Thoracic aorta (tissue), 2 donors: ENCODE results near the gene HS6ST3. TPM values are rescaled to one million over a fixed set of nuclear protein-coding genes. Genes with fewer than 3 reads are reported as not detected.
"Not testable (repeated sequence)": the region's sequence is repeated elsewhere in the genome, so short reads cannot be mapped to it uniquely, and the experiment has no call there.

Experiments used
- ATAC-seq: fragments of 150-250 bp; one replicate; pipeline ENCODE4 v1.8.0; 2017; ENCODE audit warnings: low read depth; ENCODE audit not compliant: insufficient number of reproducible peaks, low FRiP score
- DNase-seq: peaks from one replicate; pipeline ENCODE4 v3.0.0-alpha.2; 2020; ENCODE audit warnings: low spot score
- H3K27ac ChIP-seq, 2 donors: fragments of 200-600 bp; sonication (generic); 1 replicate in 1 of 2; 2 replicates in 1 of 2; pipeline ENCODE4 v1.5.1; 2016; ENCODE audit warnings: mild to moderate bottlenecking in 2 of 2, moderate library complexity in 2 of 2
- H3K27me3 ChIP-seq: fragments of 200-600 bp; sonication (generic); replicated peaks from 2 replicates; pipeline ENCODE4 v1.6.0; 2016; ENCODE audit warnings: mild to moderate bottlenecking; ENCODE audit not compliant: insufficient read depth
- H3K36me3 ChIP-seq: fragments of 200-600 bp; sonication (generic); one replicate; pipeline ENCODE4 v1.5.1; 2016
- H3K4me1 ChIP-seq, 2 donors: fragments of 200-600 bp; sonication (generic); 1 replicate in 1 of 2; 2 replicates in 1 of 2; pipeline versions ENCODE4 v1.5.1 to v1.6.0; 2016; ENCODE audit warnings: low read depth in 2 of 2, mild to moderate bottlenecking in 1 of 2; ENCODE audit not compliant: control insufficient read depth in 1 of 2
- H3K4me3 ChIP-seq: fragments of 200-600 bp; sonication (generic); 2 replicates; pipeline ENCODE4 v1.5.1; 2016; ENCODE audit warnings: mild to moderate bottlenecking
- H3K9me3 ChIP-seq: fragments of 200-600 bp; sonication (generic); 2 replicates; pipeline ENCODE4 v1.5.1; 2016
- CTCF ChIP-seq: fragments of 200-600 bp; sonication (generic); IDR thresholded peaks from one replicate; pipeline ENCODE4 v1.5.1; 2019; ENCODE audit warnings: antibody characterized with exemption
- total RNA-seq, 2 donors: library from RNA; depleted of rRNA; stranded (reverse); fragments of >200 nt; gene quantifications; one replicate each; pipeline versions ENCODE4 v1.1.0 to v1.2.3, GENCODE V29; 2016

HS6ST3 gene
- 1 to 10 TPM; 1.1 to 1.8 TPM for total RNA-seq

- Histone ChIP-seq H3K9me3 (no peaks in the 10 kb centered on the region), H3K4me1 (peaks cover 3 to 14% of the 10 kb centered on the region in 2 donors), H3K36me3 (no peaks in the 10 kb centered on the region), H3K4me3 (peak within 1 kb of the TSS; percentile 73), H3K27ac (no peak within 1 kb of the TSS), H3K27me3 (no peaks in the 10 kb centered on the region)
- TF ChIP-seq CTCF = no peak
- DNase-seq (no peak), ATAC-seq (no peak)
Measured at GRCh38 chr13:96089749-96090239, at the start of gene HS6ST3. Gene HS6ST3 (plus strand): TSS chr13:96090107.

- H3K9me3 ChIP-seq = no peaks in the 10 kb centered on the region
- ATAC-seq = no peak
Measured at GRCh38 chr13:96041326-96042110, 48.4 kb upstream of the HS6ST3 start.

DNA sequence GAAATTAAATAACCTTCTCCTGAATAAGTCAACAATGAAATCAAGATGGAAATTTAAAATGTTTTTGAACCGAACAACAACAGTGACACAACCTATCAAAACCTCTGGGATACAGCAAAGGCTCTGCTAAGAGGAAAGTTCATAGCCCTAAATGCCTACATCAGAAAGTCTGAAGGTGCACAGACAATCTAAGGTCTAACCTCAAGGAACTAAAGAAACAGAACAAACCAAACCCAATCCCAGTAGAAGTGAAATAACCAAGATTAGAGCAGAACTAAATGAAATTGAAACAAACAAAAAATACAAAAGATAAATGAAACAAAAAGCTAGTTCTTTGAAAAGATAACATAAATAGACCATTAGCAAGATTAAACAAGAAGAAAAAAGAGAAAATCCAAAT is 45.7 kb upstream of the HS6ST3 start:
- DNase-seq = no peak
- no peaks in the 10 kb centered on the region for H3K4me1 ChIP-seq
- no peaks in the 10 kb centered on the region for H3K27me3 ChIP-seq
- H3K4me3 ChIP-seq = no peak overlapping the region
- no peak for ATAC-seq
- H3K36me3 ChIP-seq = no peaks in the 10 kb centered on the region
- no peak overlapping the region for H3K27ac ChIP-seq
- no peaks in the 10 kb centered on the region for H3K9me3 ChIP-seq
- no peak for TF ChIP-seq CTCF

More at GRCh38 chr13:96041326-96042110, 48.4 kb upstream of the HS6ST3 start:
- TF ChIP-seq CTCF = no peak
- Histone ChIP-seq H3K4me3 (no peak overlapping the region), H3K4me1 (no peaks in the 10 kb centered on the region), H3K36me3 (no peaks in the 10 kb centered on the region), H3K27me3 (no peaks in the 10 kb centered on the region), H3K27ac (no peak overlapping the region)
- no peak for DNase-seq

DNA sequence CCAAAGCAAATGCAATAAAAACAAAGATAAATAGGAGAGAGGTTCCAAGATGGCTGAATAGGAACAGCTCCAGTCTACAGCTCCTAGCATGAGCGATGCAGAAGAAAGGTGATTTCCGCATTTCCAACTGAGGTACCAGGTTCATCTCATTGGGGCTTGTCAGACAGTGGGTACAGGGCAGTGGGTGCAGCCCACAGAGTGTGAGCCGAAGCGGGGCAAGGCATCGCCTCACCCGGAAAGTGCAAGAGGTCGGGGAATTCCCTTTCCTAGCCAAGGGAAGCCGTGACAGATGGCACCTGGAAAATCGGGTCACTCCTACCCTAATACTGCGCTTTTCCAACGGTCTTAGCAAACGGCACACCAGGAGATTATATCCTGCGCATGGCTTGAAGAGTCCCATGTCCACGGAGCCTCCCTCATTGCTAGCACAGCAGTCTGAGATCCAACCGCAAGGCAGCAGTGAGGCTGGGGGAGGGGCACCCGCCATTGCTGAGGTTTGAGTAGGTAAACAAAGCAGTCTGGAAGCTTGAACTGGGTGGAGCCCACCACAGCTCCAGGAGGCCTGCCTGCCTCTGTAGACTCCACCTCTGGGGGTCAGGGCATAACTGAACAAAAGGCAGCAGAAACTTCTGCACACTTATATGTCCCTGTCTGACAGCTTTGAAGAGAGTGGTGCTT is 43.3 kb upstream of the HS6ST3 start:
- H3K9me3 ChIP-seq, H3K4me3 ChIP-seq, H3K36me3 ChIP-seq, H3K4me1 ChIP-seq, H3K27me3 ChIP-seq, DNase-seq, H3K27ac ChIP-seq, ATAC-seq: not testable (repeated sequence)

DNA sequence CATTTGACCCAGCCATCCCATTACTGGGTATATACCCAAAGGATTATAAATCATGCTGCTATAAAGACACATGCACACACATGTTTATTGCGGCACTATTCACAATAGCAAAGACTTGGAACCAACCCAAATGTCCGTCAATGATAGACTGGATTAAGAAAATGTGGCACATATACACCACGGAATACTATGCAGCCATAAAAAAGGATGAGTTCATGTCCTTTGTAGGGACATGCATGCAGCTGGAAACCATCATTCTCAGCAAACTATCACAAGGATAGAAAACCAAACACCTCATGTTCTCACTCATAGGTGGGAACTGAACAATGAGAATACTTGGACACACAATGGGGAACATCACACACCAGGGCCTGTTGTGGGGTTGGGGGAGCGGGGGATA is 39.0 kb upstream of the HS6ST3 start:
- H3K4me3 ChIP-seq, H3K9me3 ChIP-seq, H3K27ac ChIP-seq, H3K27me3 ChIP-seq, H3K36me3 ChIP-seq, ATAC-seq, DNase-seq: not testable (repeated sequence)
- peaks cover 3 to 13% of the 10 kb centered on the region in 2 donors for H3K4me1 ChIP-seq

GRCh38 chr13:96051491-96051890 is 38.4 kb upstream of the HS6ST3 start:
- H3K4me1 ChIP-seq = peaks cover 3 to 13% of the 10 kb centered on the region in 2 donors
- ATAC-seq = not testable (repeated sequence)

GRCh38 chr13:96051946-96052345 is 38.0 kb upstream of the HS6ST3 start:
- peak overlapping the region; percentile 82 for H3K4me3 ChIP-seq
- H3K36me3 ChIP-seq = not testable (repeated sequence)

More at GRCh38 chr13:96051491-96051890, 38.4 kb upstream of the HS6ST3 start:
- H3K27ac ChIP-seq, H3K36me3 ChIP-seq, H3K27me3 ChIP-seq, H3K9me3 ChIP-seq, H3K4me3 ChIP-seq, DNase-seq: not testable (repeated sequence)

More at GRCh38 chr13:96051946-96052345, 38.0 kb upstream of the HS6ST3 start:
- H3K4me1 ChIP-seq = peaks cover 3 to 13% of the 10 kb centered on the region in 2 donors
- ATAC-seq, DNase-seq, H3K27me3 ChIP-seq, H3K9me3 ChIP-seq, H3K27ac ChIP-seq: not testable (repeated sequence)
